ENCODE data around the gene CRKL. TPM values are rescaled to one million over a fixed set of nuclear protein-coding genes. Genes with fewer than 3 reads are reported as not detected.
A peak's percentile ranks its signal among the peaks of the same experiment; 100 is the strongest.

Gene CRKL
- total RNA-seq, 1 donor from 2014 or later: 55.5 TPM

GRCh38 chr22:20975541-20976290 lies 58.5 kb downstream of the CRKL start:
- intact Hi-C loops (cut with DNase I): no loop called here
- DNase-seq (ENCODE audit: low spot score): no peak

- intact Hi-C loops (cut with DNase I): no loop called here
- DNase-seq (ENCODE audit: low spot score): no peak
These were observed 59.2 kb downstream of the CRKL start for GRCh38 chr22:20976291-20976877.

- no peak for DNase-seq (ENCODE audit: low spot score)
These were observed 59.8 kb downstream of the CRKL start for GRCh38 chr22:20977019-20977418.

GRCh38 chr22:20977516-20978170 lies 60.4 kb downstream of the CRKL start:
- intact Hi-C loops (cut with DNase I): no loop called here
- no peak for DNase-seq (ENCODE audit: low spot score)

More at GRCh38 chr22:20977019-20977418, 59.8 kb downstream of the CRKL start:
- intact Hi-C loops (cut with DNase I): no loop called here

- intact Hi-C loops (cut with DNase I): no loop called here
- DNase-seq (ENCODE audit: low spot score): no peak
These were observed 61.2 kb downstream of the CRKL start for GRCh38 chr22:20978419-20978818.

- intact Hi-C loops (cut with DNase I): no loop called here
- no peak for DNase-seq (ENCODE audit: low spot score)
These were observed 62.1 kb downstream of the CRKL start for GRCh38 chr22:20979243-20979809.

GRCh38 chr22:20979940-20980453 lies 62.8 kb downstream of the CRKL start:
- intact Hi-C loops (cut with DNase I): loop anchor here (5.0 kb wide), 1 partner anchor 123 kb away; the partner anchor contains the start of genes PI4KA and SNAP29

GRCh38 chr22:20980523-20980922 lies 63.3 kb downstream of the CRKL start:
- intact Hi-C loops (cut with DNase I): loop anchor here (5.0 kb wide), 1 partner anchor 123 kb away; the partner anchor contains the start of genes PI4KA and SNAP29
- no peak for DNase-seq (ENCODE audit: low spot score)

More at GRCh38 chr22:20979940-20980453, 62.8 kb downstream of the CRKL start:
- no peak for DNase-seq (ENCODE audit: low spot score)

GRCh38 chr22:20980938-20981722 lies 63.9 kb downstream of the CRKL start:
- intact Hi-C loops (cut with DNase I): loop anchor here (5.0 kb wide), 1 partner anchor 124 kb away; the partner anchor contains the start of genes PI4KA and SNAP29

GRCh38 chr22:20981787-20982562 lies 64.8 kb downstream of the CRKL start, which contains the start of gene LZTR1:
LZTR1 (plus strand) TSS chr22:20982297; CDS start chr22:20982372, 75 bp downstream.
- peak; percentile 95 for DNase-seq (ENCODE audit: low spot score)
- intact Hi-C loops (cut with DNase I): loop anchor here (1.0 to 5.0 kb wide), 3 partner anchors 19 to 125 kb away; partner anchors contain the start of genes CRKL, PI4KA and SNAP29

More at GRCh38 chr22:20980938-20981722, 63.9 kb downstream of the CRKL start:
- no peak for DNase-seq (ENCODE audit: low spot score)

- DNase-seq (ENCODE audit: low spot score): no peak
- intact Hi-C loops (cut with DNase I): loop anchor here (1.0 to 5.0 kb wide), 3 partner anchors 19 to 125 kb away; partner anchors contain the start of genes CRKL, PI4KA and SNAP29
These were observed 65.3 kb downstream of the CRKL start for GRCh38 chr22:20982563-20982882.

- intact Hi-C loops (cut with DNase I): loop anchor here (5.0 kb wide), 1 partner anchor 126 kb away; the partner anchor contains the start of genes PI4KA and SNAP29
- no peak for DNase-seq (ENCODE audit: low spot score)
These were observed 66.0 kb downstream of the CRKL start for GRCh38 chr22:20983081-20983771.

GRCh38 chr22:20985720-20986119 lies 68.5 kb downstream of the CRKL start:
- DNase-seq (ENCODE audit: low spot score): no peak
- intact Hi-C loops (cut with DNase I): no loop called here

- intact Hi-C loops (cut with DNase I): no loop called here
- no peak for DNase-seq (ENCODE audit: low spot score)
These were observed 69.2 kb downstream of the CRKL start for GRCh38 chr22:20986365-20986764.

- intact Hi-C loops (cut with DNase I): no loop called here
- DNase-seq (ENCODE audit: low spot score): no peak
These were observed 70.2 kb downstream of the CRKL start for GRCh38 chr22:20987375-20987774.

GRCh38 chr22:20988573-20989322 lies 71.5 kb downstream of the CRKL start:
- no peak for DNase-seq (ENCODE audit: low spot score)
- intact Hi-C loops (cut with DNase I): no loop called here
